Adipocyte (in vitro differentiated cells): ENCODE results near the gene PYGO2.
A peak's percentile ranks its signal among the peaks of the same experiment; 100 is the strongest.

Source experiments
- DNase-seq: peaks from one replicate; pipeline ENCODE4 v3.0.0-alpha.2; 2015; ENCODE audit warnings: low read depth
- H3K27me3 ChIP-seq: replicated peaks from 2 replicates; pipeline ENCODE4 v1.7.0; 2013; ENCODE audit warnings: mild to moderate bottlenecking, low read length, moderate library complexity; ENCODE audit not compliant: control insufficient read depth, insufficient read depth
- H3K36me3 ChIP-seq: 2 replicates; pipeline ENCODE4 v1.7.0; 2013; ENCODE audit warnings: low read length, mild to moderate bottlenecking, moderate library complexity; ENCODE audit not compliant: control insufficient read depth, insufficient read depth, severe bottlenecking
- H3K4me1 ChIP-seq: 2 replicates; pipeline ENCODE4 v1.7.0; 2013; ENCODE audit warnings: mild to moderate bottlenecking, low read length, moderate library complexity; ENCODE audit not compliant: control insufficient read depth, insufficient read depth
- H3K4me3 ChIP-seq: 2 replicates; pipeline ENCODE4 v1.7.0; 2013; ENCODE audit warnings: mild to moderate bottlenecking, low read length, moderate library complexity
- H3K9ac ChIP-seq: 2 replicates; pipeline ENCODE4 v1.7.0; 2013; ENCODE audit warnings: mild to moderate bottlenecking, low read length, moderate library complexity
- H3K9me3 ChIP-seq: 2 replicates; pipeline ENCODE4 v1.7.0; 2013; ENCODE audit warnings: mild to moderate bottlenecking, low read length, moderate library complexity; ENCODE audit not compliant: control insufficient read depth

Gene PYGO2

DNA sequence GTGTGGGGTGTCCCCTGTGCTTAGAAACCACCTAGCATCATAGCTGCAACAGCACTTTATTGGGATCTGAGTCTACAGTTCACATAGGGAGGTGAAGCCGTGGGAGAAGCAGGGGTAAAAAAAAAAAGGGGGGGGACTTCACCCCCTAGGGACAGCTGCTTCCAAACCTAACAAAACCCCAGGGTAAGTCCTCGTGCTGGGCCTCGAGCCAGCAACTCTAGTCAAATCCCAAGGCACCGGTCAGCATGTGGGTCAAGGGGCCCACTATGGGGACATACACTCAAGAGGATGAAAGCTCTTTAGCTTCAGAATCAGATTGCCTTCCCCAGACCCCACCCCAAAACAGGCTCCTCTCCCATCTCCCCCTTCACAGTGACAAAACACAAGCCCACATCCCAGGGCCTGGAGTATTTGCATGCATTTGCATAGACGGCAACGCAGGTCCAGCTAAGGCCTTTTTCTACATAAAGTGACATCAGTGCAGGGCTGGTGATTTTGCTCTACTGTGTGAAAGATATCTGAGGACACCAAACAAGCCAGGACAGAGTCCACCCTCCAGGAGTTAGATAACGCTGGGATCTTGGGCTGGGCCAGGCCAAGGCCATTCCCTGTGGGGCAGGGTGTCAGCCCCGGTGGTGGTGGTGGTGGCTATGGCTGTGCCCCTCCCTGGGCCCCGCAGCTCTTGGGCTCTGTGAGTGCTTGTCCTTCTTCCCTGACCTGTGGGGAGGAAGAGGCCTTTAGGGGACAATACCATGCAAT is 17.0 kb downstream of the PYGO2 start:
- peak; percentile 38 for DNase-seq
- no peak overlapping the region for H3K4me3 ChIP-seq
- no peaks in the 10 kb centered on the region for H3K27me3 ChIP-seq
- H3K9me3 ChIP-seq: no peaks in the 10 kb centered on the region
- H3K4me1 ChIP-seq: peaks cover 57% of the 10 kb centered on the region
- peak overlapping the region; percentile 61 for H3K9ac ChIP-seq
- H3K36me3 ChIP-seq: peaks cover 6% of the 10 kb centered on the region

DNA sequence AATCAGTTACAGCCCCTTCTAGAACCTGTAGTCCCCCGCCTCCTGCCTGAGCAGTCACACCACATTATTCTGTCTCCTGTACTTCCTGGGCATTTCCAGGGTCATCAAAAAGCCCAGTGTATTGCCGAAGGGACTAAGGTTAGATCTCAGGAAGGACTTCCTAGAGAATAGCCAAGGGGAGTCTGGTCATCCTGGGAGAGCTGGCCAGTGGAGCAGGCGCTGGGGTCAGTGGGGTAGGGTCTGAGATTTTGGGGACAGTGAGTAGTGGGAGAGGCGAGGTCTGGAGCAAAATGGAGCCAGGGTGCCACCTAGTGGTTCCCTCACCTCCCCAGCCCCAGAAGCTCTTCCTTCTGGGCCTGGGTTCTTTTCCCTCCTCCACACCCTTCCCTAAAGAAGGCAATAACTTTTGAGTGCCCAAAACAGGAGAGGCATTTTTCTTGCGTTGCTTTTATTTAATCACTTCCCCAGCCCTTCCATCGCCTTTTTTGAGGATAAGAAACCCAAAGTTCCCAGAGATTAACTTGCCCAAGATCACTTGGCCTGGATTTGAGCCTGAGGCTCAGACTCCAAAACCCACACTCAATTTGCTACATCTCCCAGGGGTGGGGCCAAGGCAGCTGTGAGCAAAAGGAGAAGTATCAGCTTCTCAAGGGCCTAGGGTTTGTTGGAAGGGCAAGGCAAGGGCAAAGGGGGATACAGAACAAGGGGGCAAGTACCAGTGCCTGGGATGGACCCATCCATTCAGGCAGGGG is 17.8 kb downstream of the PYGO2 start:
- no peak overlapping the region for H3K4me3 ChIP-seq
- H3K9ac ChIP-seq: peak overlapping the region; percentile 61
- no peaks in the 10 kb centered on the region for H3K9me3 ChIP-seq
- DNase-seq: peak; percentile 73
- peaks cover 58% of the 10 kb centered on the region for H3K4me1 ChIP-seq
- H3K36me3 ChIP-seq: peaks cover 6% of the 10 kb centered on the region
- H3K27me3 ChIP-seq: no peaks in the 10 kb centered on the region

DNA sequence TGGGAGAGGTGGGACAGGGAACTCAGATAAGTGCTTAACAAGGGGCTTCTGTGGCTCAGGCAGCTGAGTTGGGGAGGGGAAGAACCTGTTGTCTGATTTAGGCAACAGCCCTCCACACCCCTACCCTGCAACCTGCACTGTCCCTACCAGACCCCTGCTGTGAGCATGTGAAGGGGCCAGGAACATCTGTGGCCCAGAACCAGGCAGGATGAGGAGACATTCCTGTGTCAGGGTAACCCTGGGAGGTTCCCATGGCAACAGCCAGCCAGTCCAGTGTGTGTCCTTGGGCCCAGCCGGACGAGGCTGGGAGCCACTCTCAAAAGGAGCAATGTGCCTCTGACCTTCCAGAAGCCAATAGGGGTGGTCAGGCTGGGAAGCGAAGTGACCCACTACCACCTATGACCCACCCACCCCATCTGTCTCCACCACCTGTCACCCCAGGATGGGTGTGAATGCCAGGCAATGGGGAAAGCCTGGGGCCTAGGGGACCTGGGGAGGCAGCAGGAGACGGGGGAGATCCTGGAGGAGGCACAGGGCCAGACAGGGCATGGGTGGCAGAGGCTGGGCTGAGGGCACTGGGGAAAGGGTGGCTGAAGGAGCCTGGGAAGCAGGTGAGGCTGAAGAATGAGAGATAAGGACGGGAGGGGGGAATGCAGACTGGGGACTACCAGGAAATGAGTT is 20.1 kb downstream of the PYGO2 start:
- Histone ChIP-seq H3K36me3 (no peaks in the 10 kb centered on the region), H3K4me3 (no peak overlapping the region), H3K9ac (peak overlapping the region; percentile 53), H3K4me1 (peaks cover 68% of the 10 kb centered on the region), H3K9me3 (no peaks in the 10 kb centered on the region), H3K27me3 (no peaks in the 10 kb centered on the region)
- DNase-seq: no peak

DNA sequence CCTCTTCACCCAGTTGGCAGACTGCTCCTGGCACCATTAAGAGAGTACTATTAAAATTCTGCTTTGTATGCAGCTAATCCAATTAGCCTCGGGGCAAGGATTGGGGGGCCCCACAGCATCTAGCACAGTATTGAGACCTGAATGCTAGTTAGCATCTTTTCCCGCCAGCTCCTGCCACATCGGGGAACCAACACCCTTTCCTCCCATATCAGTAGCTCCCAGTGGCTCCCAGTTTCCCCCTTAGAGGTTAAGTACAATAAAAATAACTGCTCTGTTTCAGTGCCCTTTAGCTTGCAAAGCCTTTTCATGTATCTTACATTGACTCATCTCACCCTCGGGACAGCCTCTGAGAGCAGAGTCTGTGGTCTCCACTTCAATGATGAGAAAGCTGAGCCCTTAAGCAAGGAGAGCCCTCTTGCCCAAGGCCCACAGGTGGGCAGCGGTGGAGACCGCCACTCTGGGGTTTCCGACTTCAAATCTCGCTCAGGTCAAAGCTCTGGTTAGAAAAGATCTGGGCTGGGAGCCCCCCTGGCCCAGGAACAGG is 20.9 kb downstream of the PYGO2 start:
- peak overlapping the region; percentile 41 for H3K4me3 ChIP-seq
- no peak for DNase-seq
- H3K36me3 ChIP-seq: no peaks in the 10 kb centered on the region
- H3K27me3 ChIP-seq: no peaks in the 10 kb centered on the region
- H3K9me3 ChIP-seq: no peaks in the 10 kb centered on the region
- H3K9ac ChIP-seq: peak overlapping the region; percentile 53
- H3K4me1 ChIP-seq: peaks cover 71% of the 10 kb centered on the region

DNA sequence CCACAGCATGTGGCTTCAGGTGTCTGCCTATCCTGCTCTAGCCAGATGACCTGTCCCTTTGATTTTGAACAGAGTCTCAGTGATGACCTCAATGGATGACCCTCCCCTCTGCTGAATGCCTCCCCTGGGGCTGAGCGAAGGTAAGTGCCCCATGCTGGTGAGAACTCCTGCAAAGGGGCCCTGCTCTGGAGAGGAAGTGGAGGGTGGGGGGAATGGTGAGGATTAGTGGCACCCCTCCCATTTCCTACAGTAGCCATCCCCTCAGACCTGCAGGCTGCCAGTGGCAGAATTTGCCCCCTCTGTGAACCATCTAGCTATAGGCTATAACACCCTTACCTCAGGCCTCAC is 21.4 kb downstream of the PYGO2 start:
- Histone ChIP-seq H3K27me3 (no peaks in the 10 kb centered on the region), H3K4me3 (peak overlapping the region; percentile 41), H3K9ac (peak overlapping the region; percentile 53), H3K4me1 (peaks cover 72% of the 10 kb centered on the region), H3K9me3 (no peaks in the 10 kb centered on the region), H3K36me3 (no peaks in the 10 kb centered on the region)
- DNase-seq: no peak

DNA sequence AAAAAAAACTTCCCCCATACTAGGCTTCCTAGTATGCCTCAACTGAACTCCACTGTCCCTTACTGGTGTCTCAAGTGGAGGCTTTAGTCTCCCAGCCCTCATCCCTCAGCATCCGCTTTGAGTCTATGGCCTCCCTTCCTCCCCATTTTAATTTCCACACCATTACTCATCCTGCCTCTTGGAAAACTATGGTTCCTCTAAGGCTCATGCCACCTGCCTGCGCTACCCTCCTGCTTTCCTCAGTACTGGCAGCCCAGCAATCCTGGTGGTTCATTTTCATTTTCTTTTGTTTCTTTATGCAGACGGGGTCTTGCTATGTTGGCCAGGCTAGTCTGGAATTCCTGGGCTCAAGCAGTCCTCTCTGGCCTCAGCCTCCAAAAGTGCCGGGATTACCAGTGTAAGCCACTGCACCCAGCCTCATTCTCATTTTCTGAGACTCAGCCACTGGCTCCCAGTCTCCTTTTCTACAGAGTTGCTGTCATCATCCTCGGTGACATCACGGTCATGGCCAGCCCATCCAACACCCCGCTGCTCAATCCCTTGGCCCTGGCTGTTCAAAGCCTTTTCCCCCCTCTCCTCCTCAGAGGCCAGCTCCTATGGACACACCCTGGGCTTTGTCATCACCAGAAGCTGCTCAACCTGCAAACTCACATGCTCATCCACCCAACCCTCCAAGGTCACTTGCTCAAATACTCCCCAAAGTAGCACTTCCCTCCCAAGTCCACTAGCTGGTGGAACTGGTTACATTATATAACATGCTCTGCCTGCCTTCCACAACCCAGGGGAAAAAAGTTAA is 22.8 kb downstream of the PYGO2 start:
- no peak for DNase-seq
- Histone ChIP-seq H3K4me3 (no peak overlapping the region), H3K36me3 (no peaks in the 10 kb centered on the region), H3K27me3 (no peaks in the 10 kb centered on the region), H3K9me3 (no peaks in the 10 kb centered on the region), H3K4me1 (peaks cover 58% of the 10 kb centered on the region), H3K9ac (no peak overlapping the region)

DNA sequence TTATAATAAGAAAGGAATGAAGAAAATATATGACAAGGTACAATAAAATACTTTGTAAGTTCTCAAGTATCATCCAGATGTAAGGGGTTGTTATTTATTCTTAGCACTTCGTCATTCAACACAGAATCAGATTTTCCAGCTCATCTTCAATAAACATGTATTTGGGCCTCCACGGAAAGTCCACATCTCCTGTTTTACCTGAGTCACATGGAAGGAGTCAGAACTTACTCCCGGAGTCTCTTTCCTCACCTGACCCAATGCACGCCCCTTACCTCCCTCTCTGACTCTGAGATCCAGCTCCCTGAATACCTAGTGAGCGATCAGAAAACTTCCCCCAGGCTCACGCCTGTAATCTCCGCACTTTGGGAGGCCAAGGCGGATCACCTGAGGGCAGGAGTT is 23.6 kb downstream of the PYGO2 start:
- no peak for DNase-seq
- Histone ChIP-seq H3K36me3 (no peaks in the 10 kb centered on the region), H3K9me3 (no peaks in the 10 kb centered on the region), H3K4me3 (peak overlapping the region; percentile 94), H3K9ac (peak overlapping the region; percentile 94), H3K27me3 (no peaks in the 10 kb centered on the region), H3K4me1 (peaks cover 52% of the 10 kb centered on the region)

DNA sequence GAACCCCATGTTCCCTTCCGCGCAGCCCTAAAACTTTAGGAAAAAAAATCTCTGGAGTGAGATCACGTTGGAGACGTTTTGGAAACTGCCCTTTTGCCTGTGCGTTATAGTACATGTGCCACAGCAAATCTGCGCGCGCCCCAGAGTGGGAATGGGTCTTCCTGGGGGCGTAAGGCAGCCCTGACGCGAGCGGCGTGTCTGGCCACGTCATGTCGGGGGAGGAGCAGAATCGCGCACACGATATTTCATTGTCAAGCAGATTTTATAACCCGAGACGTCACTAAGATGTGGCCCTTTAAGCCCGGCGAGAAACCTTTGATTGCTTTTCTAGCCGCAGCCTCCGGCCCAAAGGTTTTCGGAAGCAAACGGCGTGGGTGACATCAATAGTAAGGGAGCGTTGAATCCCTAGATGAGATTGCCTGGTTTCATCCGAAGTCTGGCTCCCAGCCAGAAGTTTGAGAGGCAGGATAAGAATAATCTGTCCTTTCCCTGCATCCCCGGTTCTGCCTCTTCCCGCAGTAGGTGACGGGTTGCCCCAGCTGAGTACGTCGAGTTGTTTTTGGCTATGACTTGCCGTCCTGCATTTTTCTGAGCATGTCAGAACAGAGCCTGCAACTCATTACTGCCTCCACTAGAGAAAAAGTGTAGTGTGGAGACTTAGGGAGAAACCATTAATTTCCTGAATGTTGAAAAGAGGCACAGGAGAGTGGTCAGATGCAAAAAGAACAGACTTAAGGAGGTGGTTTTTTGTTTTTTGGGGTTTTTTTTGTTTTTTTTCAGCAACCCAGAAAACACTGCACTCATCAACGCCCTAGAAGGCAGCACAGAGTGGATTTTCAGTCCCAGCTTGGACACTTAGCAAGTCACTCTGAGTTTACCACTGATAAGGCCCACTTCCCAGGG is 24.2 kb downstream of the PYGO2 start:
- H3K27me3 ChIP-seq: no peaks in the 10 kb centered on the region
- H3K9ac ChIP-seq: peak overlapping the region; percentile 94
- no peaks in the 10 kb centered on the region for H3K9me3 ChIP-seq
- DNase-seq: peak; percentile 98
- H3K36me3 ChIP-seq: no peaks in the 10 kb centered on the region
- H3K4me3 ChIP-seq: peak overlapping the region; percentile 94
- peaks cover 46% of the 10 kb centered on the region for H3K4me1 ChIP-seq

DNA sequence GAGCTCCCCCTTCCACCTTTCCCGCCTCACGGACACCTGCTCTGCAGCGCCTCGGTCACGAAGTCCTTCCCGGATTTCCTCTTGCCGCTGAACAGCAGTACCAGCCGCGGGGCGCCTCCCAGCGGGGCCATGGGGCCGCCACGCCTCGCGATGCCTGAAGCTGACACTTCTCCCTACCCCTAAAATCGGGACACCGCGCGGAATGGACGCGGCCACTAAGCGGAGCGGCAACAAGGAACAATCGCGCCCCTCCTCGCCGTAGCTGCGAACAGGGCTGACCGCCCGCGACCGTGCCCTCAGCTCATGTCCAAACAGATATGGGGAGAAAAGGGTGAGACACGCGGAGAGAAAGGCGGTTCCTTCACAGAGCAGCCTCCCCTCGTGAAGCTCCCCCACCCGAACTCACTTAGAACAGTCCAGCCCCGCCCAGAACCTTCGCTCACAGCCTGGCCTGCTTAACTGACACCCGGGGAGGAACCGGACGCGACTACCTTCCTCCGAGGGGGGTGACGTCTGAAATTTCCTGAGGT is 25.0 kb downstream of the PYGO2 start, which contains the start of gene PMVK:
PMVK (minus strand) TSS at position 165 of the 530 bp plus-strand sequence; CDS start at position 131, 34 bp downstream.
- Histone ChIP-seq H3K4me3 (peak within 1 kb of the TSS; percentile 94), H3K4me1 (peaks cover 39% of the 10 kb centered on the region), H3K9ac (peak within 1 kb of the TSS; percentile 94), H3K36me3 (peaks cover 3% of the 10 kb centered on the region), H3K27me3 (no peaks in the 10 kb centered on the region), H3K9me3 (no peaks in the 10 kb centered on the region)
- DNase-seq: peak; percentile 98
